ENCODE data around the gene C19orf38. TPM values are rescaled to one million over a fixed set of nuclear protein-coding genes. Genes with fewer than 3 reads are reported as not detected.
A peak's percentile ranks its signal among the peaks of the same experiment; 100 is the strongest.

C19orf38 gene
- total RNA-seq, 8 experiments from 2014 or later, result 0.25 to 2.3 (median 0.50) TPM; not detected in 1

GRCh38 chr19:10892256-10892655, 44.0 kb downstream of the C19orf38 start:
- peak in 5 of 8 experiments; percentile 3 to 12 (median 11) for ATAC-seq (replicated peaks in 6 of 8)
- Histone ChIP-seq H3K4me1 (replicated peaks in 1 of 2) (peaks cover 62 to 68% of the 10 kb centered on the region in 2 donors), H3K4me3 (no peak overlapping the region), H3K27ac (peak overlapping the region; percentile 90 to 91)
- 67 to 80% (median 79%) methylated on average over 1 to 8 of the region's 13 CpGs; no CpG with 5 or more reads in 5 of the 10 experiments for WGBS, 10 experiments
- in situ Hi-C loops (cut with MboI; ENCODE audit: low pct_unique_long_range_greater_than_20kb in 2 of 9, low sequenced_read_pairs in 9 of 9, unreplicated experiment in 9 of 9), result no loop called here

GRCh38 chr19:10894911-10895213, 46.6 kb downstream of the C19orf38 start:
- no peak overlapping the region for H3K4me3 ChIP-seq
- no peak for ATAC-seq (replicated peaks in 6 of 8)
- 81 to 100% (median 91%) methylated on average over 1 to 6 of the region's 7 CpGs; no CpG with 5 or more reads in 4 of the 10 experiments for WGBS, 10 experiments
- in situ Hi-C loops (cut with MboI; ENCODE audit: low pct_unique_long_range_greater_than_20kb in 2 of 9, low sequenced_read_pairs in 9 of 9, unreplicated experiment in 9 of 9), result no loop called here
- H3K27ac ChIP-seq, result peak overlapping the region; percentile 3 to 75
- peaks cover 43 to 49% of the 10 kb centered on the region in 2 donors for H3K4me1 ChIP-seq (replicated peaks in 1 of 2)

GRCh38 chr19:10895363-10895762, 47.1 kb downstream of the C19orf38 start:
- Histone ChIP-seq H3K4me1 (replicated peaks in 1 of 2) (peaks cover 43 to 49% of the 10 kb centered on the region in 2 donors), H3K4me3 (no peak overlapping the region), H3K27ac (no peak overlapping the region)
- WGBS, 10 experiments, result 67 to 100% (median 100%) methylated on average over 1 to 4 of the region's 6 CpGs; no CpG with 5 or more reads in 3 of the 10 experiments
- no peak for ATAC-seq (replicated peaks in 6 of 8)
- in situ Hi-C loops (cut with MboI; ENCODE audit: low pct_unique_long_range_greater_than_20kb in 2 of 9, low sequenced_read_pairs in 9 of 9, unreplicated experiment in 9 of 9), result no loop called here

- Histone ChIP-seq H3K27ac (peak overlapping the region in 1 of 2 donors; percentile 42), H3K4me1 (replicated peaks in 1 of 2) (peaks cover 37 to 46% of the 10 kb centered on the region in 2 donors), H3K4me3 (no peak overlapping the region)
- no peak for ATAC-seq (replicated peaks in 6 of 8)
- 64 to 100% (median 92%) methylated on average over 1 to 4 of the region's 12 CpGs; no CpG with 5 or more reads in 5 of the 10 experiments for WGBS, 10 experiments
- in situ Hi-C loops (cut with MboI; ENCODE audit: low pct_unique_long_range_greater_than_20kb in 2 of 9, low sequenced_read_pairs in 9 of 9, unreplicated experiment in 9 of 9), result no loop called here
These were observed 47.7 kb downstream of the C19orf38 start for GRCh38 chr19:10895920-10896319.

DNA sequence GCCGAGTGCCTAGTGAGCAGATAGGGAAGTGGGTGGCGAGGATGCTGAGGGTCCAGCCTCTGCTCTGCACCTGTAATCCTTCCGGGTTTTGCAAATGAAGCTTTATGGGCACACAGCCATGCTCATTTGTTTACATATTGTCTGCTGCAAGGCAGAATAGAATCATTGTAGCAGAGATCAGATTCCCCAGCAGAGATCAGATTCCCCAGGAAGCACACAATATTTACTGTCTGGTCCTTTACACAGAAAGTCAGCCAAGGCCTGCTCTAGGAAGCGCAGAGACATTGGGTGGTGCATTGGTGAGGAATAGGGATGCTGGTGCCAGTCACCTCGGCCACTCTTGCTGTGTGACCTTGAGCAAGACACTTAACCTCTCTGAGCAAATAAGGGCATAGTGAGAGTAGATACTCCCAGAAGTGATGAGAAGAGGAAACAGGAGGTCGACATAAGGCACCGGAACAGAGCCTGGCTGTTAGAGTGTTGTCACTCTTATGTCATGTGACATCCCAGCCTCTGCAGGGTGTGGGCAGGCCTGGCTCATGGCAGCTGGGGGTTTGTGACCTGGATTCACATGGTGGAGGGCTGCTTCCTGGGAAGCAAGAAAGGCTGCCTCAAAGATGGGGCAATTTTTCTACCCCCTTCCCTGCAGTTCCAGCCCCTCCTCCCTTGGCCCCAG, 48.8 kb downstream of the C19orf38 start:
- H3K4me1 ChIP-seq (replicated peaks in 1 of 2), result peaks cover 27 to 35% of the 10 kb centered on the region in 2 donors
- in situ Hi-C loops (cut with MboI; ENCODE audit: low pct_unique_long_range_greater_than_20kb in 2 of 9, low sequenced_read_pairs in 9 of 9, unreplicated experiment in 9 of 9), result no loop called here
- H3K27ac ChIP-seq, result peak overlapping the region in 1 of 2 donors; percentile 42
- ATAC-seq (replicated peaks in 6 of 8), result peak in 4 of 8 experiments; percentile 43 to 85 (median 64)
- H3K4me3 ChIP-seq, result no peak overlapping the region
- 50 to 90% (median 79%) methylated on average over 1 to 5 of the region's 7 CpGs; no CpG with 5 or more reads in 4 of the 10 experiments for WGBS, 10 experiments

DNA sequence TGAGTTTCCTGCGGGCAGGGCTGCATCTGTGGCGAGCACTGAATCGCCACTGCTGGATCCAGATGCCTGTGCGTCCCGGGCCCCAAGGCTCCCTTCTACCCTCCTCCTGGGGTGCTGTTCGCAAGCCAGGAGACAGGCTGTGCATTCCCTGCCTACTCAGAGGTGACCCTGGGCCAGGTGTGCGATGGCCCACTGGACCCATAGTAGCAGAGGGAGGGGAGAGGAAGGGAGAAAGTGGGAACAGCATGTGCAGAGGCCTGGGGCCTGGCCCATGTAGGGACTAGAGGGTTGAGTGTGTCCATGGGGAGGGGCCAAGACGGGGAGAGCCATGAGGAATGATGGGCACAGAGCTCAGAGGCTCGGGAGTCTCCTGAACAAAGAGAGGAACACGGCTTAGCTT, 50.4 kb downstream of the C19orf38 start:
- no peak overlapping the region for H3K27ac ChIP-seq
- WGBS, 10 experiments, result 20 to 100% (median 52%) methylated on average over 1 to 4 of the region's 10 CpGs; no CpG with 5 or more reads in 7 of the 10 experiments
- H3K4me3 ChIP-seq, result no peak overlapping the region
- ATAC-seq (replicated peaks in 6 of 8), result peak in 5 of 8 experiments; percentile 8 to 28 (median 23)
- in situ Hi-C loops (cut with MboI; ENCODE audit: low pct_unique_long_range_greater_than_20kb in 2 of 9, low sequenced_read_pairs in 9 of 9, unreplicated experiment in 9 of 9), result no loop called here
- H3K4me1 ChIP-seq (replicated peaks in 1 of 2), result peaks cover 13 to 19% of the 10 kb centered on the region in 2 donors

DNA sequence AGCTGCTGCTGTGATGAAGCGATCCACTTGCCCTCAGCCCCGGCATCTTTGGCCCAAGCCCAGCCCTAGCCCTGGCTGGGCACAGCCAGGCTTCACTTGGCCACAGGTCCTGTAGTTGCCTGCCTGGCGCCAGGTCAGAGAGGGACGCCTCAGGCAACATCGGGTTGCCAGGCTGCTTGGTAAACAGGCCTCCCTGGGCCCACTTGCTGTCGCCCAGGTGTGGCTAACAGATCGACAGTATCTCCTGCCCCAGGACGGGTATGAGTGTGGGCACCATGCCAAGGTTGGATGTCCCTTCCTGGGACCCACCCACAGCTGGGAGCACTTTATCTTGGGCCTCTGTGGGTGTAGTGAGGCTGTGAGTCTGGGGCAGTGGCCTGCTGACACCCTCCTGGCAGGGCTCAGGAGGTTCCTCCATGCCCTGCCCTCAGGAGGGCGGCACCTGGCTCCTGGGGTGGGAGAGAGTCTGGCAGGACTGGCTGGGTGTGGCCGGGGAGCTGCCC, 51.0 kb downstream of the C19orf38 start:
- WGBS, 10 experiments, result 70 to 80% methylated on average over 1 to 3 of the region's 10 CpGs; no CpG with 5 or more reads in 8 of the 10 experiments
- Histone ChIP-seq H3K4me1 (replicated peaks in 1 of 2) (peaks cover 7 to 13% of the 10 kb centered on the region in 2 donors), H3K27ac (no peak overlapping the region), H3K4me3 (no peak overlapping the region)
- ATAC-seq (replicated peaks in 6 of 8), result peak in 4 of 8 experiments; percentile 10 to 61 (median 19)
- in situ Hi-C loops (cut with MboI; ENCODE audit: low pct_unique_long_range_greater_than_20kb in 2 of 9, low sequenced_read_pairs in 9 of 9, unreplicated experiment in 9 of 9), result no loop called here

DNA sequence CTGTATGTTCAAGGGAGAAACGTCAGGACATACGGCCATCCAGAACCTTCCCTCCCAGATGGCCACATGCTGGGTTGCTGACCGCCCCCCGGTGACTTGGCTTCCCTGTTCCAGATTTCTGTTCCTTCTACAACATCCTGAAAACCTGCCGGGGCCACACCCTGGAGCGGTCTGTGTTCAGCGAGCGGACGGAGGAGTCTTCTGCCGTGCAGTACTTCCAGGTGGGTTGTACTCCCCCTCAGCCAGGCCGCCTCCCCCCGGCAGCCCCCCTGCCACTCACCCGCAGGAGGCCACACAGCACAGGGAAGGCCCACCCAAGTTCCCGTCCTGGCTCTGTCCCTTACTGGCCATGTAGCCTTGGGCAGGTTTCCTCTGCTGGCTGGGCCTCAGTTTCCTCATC, 59.7 kb downstream of the C19orf38 start:
- WGBS, 10 experiments, result 80 to 100% (median 92%) methylated on average over 1 to 10 of the region's 14 CpGs; no CpG with 5 or more reads in 6 of the 10 experiments
- ATAC-seq (replicated peaks in 6 of 8), result no peak
- in situ Hi-C loops (cut with MboI; ENCODE audit: low pct_unique_long_range_greater_than_20kb in 2 of 9, low sequenced_read_pairs in 9 of 9, unreplicated experiment in 9 of 9), result no loop called here
- H3K4me3 ChIP-seq, result no peak overlapping the region
- H3K4me1 ChIP-seq (replicated peaks in 1 of 2), result no peaks in the 10 kb centered on the region
- H3K27ac ChIP-seq, result no peak overlapping the region

DNA sequence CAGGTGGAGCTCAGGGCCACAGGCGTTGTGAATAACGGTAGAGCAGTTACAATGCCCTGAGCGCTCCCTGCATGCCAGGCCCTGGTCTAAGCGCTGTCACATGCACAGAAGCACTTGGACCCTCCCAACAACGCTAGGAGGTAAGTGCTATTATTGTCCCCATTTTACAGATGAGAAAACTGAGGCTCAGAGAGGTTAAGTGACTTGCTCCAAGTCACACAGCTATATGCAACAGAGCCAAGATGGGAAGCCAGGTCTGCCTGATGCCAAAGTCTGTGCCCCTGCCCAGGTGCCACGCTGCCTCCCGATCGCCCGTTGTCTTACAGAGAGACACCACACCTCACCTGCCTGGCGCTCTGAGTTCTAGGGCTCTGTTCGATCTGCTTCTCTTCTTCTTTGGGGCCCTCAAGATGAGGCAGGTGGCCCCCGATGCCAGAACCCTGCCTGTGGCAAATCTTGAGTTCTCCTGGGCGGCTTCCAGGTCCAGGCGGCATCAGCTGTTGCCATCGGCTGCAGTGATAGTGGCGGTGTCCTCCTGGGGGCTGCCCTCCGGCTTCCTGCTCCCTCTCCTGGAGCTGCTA, 60.3 kb downstream of the C19orf38 start:
- no peaks in the 10 kb centered on the region for H3K4me1 ChIP-seq (replicated peaks in 1 of 2)
- 67 to 100% (median 100%) methylated on average over 1 to 6 of the region's 17 CpGs; no CpG with 5 or more reads in 3 of the 10 experiments for WGBS, 10 experiments
- H3K4me3 ChIP-seq, result no peak overlapping the region
- in situ Hi-C loops (cut with MboI; ENCODE audit: low pct_unique_long_range_greater_than_20kb in 2 of 9, low sequenced_read_pairs in 9 of 9, unreplicated experiment in 9 of 9), result no loop called here
- ATAC-seq (replicated peaks in 6 of 8), result no peak
- H3K27ac ChIP-seq, result no peak overlapping the region

DNA sequence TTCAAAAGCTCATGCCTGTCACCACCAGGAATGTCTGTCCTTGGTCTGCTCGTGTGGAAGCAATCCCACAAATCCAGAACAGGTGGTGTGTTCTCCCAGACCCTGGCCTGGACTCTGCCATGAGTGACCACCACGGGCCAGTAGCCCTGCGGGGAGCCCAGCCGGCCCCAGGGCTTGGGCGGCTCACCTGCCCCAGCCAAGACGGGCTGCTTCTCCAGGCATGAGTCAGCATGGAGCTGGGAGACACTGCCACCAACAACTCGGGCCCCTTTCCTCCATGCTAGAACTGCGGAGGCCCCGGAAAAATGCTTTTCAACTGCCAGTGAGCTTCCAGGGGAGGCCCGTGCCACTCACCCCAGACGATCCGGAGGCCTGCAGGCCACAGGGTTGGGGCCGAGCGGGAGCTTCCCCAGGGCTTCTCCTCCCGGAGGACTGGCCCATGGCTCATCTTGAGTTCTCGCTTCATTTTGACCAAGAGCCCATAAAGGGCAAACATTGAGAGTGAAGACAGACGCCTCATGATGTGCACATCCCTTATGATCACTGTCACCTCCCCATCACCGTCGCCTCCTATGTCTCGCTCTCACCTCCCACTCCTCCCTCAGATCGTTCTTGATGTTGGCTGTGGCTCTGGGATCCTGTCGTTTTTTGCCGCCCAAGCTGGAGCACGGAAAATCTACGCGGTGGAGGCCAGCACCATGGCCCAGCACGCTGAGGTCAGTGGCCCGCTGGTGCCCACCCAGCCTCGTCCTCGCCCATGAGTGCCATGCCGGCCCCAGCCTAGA, 63.6 kb downstream of the C19orf38 start:
- in situ Hi-C loops (cut with MboI; ENCODE audit: low pct_unique_long_range_greater_than_20kb in 2 of 9, low sequenced_read_pairs in 9 of 9, unreplicated experiment in 9 of 9), result no loop called here
- Histone ChIP-seq H3K4me1 (replicated peaks in 1 of 2) (no peaks in the 10 kb centered on the region), H3K4me3 (no peak overlapping the region), H3K27ac (no peak overlapping the region)
- no peak for ATAC-seq (replicated peaks in 6 of 8)
- 50 to 100% (median 96%) methylated on average over 1 to 16 of the region's 31 CpGs; no CpG with 5 or more reads in 3 of the 10 experiments for WGBS, 10 experiments

- Histone ChIP-seq H3K27ac (no peak overlapping the region), H3K4me3 (no peak overlapping the region), H3K4me1 (replicated peaks in 1 of 2) (no peaks in the 10 kb centered on the region)
- 88 to 100% (median 97%) methylated on average over 3 to 7 of the region's 18 CpGs; no CpG with 5 or more reads in 6 of the 10 experiments for WGBS, 10 experiments
- no peak for ATAC-seq (replicated peaks in 6 of 8)
- in situ Hi-C loops (cut with MboI; ENCODE audit: low pct_unique_long_range_greater_than_20kb in 2 of 9, low sequenced_read_pairs in 9 of 9, unreplicated experiment in 9 of 9), result no loop called here
These were observed 64.4 kb downstream of the C19orf38 start for GRCh38 chr19:10912619-10913018.

- Histone ChIP-seq H3K27ac (no peak overlapping the region), H3K4me3 (no peak overlapping the region), H3K4me1 (replicated peaks in 1 of 2) (no peaks in the 10 kb centered on the region)
- 100% methylated on average over 1 of the region's 24 CpGs; no CpG with 5 or more reads in 8 of the 10 experiments for WGBS, 10 experiments
- in situ Hi-C loops (cut with MboI; ENCODE audit: low pct_unique_long_range_greater_than_20kb in 2 of 9, low sequenced_read_pairs in 9 of 9, unreplicated experiment in 9 of 9), result no loop called here
- ATAC-seq (replicated peaks in 6 of 8), result no peak
These were observed 65.6 kb downstream of the C19orf38 start for GRCh38 chr19:10913716-10914340.
